CD4-positive, alpha-beta T cell treated with Interleukin-15 for 4 hours (primary cell): ENCODE data around the gene MED13L.
"Not testable (repeated sequence)": the region's sequence is repeated elsewhere in the genome, so short reads cannot be mapped to it uniquely, and the experiment has no call there.

Experiments used
- DNase-seq: peaks from one replicate; pipeline ENCODE4 v3.0.0-alpha.2; 2020; ENCODE audit warnings: low spot score

Gene MED13L

GRCh38 chr12:116246490-116247179, 30.9 kb downstream of the MED13L start:
- DNase-seq = no peak

DNA sequence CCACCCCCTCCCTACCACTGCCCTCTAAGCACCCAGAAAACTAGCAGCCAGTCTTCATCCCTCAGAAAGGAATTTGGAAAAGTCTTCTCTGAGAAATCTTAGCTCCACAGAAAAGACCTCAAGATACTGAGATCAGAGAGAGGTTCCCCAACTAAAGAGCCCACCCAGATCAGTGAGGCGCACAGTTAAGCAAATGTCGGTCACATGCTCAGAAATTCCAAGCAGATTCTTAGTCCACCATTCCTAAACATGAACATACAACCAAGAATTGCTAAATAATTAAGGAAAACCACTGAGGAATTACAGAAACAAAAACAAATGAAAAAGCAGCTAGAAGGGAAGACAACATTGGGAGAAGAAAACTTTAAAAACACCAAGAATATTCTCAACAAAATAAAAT, 32.3 kb downstream of the MED13L start:
- DNase-seq = no peak

- no peak for DNase-seq
Observed at GRCh38 chr12:116244474-116245090, 32.9 kb downstream of the MED13L start.

- DNase-seq = no peak
Observed at GRCh38 chr12:116244001-116244400, 33.5 kb downstream of the MED13L start.

DNA sequence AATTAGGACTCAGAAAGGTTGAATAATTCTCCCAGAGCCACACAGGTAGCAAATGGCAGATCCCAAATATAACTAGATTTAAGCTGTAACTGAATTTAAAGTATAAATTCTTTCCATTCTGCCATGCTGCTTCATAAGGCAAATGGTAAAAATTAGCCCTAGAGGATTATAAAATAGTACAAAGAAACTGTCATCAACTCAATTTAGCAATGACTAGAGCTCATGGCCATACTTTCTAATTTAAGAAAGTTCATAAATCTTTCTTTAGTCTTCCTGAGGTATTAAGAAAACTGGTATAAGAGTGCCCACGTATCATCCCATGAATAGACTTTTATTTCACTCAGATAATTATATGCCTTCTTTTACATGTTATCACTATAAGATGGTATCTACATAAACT, 34.8 kb downstream of the MED13L start:
- no peak for DNase-seq

- no peak for DNase-seq
Observed at GRCh38 chr12:116241157-116241759, 36.2 kb downstream of the MED13L start.

GRCh38 chr12:116238570-116239119, 38.8 kb downstream of the MED13L start:
- DNase-seq = not testable (repeated sequence)

GRCh38 chr12:116238149-116238548, 39.3 kb downstream of the MED13L start:
- no peak for DNase-seq

GRCh38 chr12:116236976-116237375, 40.5 kb downstream of the MED13L start:
- DNase-seq = no peak

GRCh38 chr12:116236148-116236731, 41.3 kb downstream of the MED13L start:
- DNase-seq = peak; percentile 69

DNA sequence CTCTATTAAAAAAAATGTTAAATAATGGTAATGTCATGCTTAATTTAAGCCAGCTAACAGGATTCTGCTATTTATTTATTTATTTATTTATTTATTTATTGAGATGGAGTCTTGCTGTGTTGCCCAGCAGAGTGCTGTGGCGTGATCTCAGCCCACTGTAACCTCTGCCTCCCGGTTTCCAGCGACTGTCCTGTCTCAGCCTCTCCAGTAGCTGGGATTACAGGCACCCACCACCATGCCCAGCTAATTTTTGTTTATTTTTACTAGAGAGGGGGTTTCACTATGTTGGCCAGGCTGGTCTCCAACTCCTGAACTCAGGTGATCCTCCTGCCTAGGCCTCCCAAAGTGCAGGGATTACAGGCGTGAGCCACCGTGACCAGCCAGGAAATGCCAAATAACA, 43.3 kb downstream of the MED13L start:
- not testable (repeated sequence) for DNase-seq

DNA sequence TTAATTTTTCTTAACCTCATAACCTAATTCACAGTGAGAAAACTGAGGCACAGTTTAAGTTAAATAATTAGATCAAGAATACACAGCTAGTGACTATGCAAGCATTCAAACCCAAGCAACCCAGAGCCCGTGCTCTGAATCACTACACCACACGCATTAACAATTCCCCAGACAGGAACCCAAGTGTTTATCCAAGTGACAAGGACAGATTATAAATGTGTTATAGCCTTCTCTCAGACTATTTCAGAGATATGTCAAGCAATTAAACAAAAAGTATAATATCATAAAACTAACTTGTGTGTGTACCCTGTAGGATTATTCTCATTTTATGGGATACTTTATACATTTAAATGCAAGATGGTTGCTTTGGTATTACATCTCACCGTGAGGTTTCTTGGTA, 43.8 kb downstream of the MED13L start:
- no peak for DNase-seq

DNA sequence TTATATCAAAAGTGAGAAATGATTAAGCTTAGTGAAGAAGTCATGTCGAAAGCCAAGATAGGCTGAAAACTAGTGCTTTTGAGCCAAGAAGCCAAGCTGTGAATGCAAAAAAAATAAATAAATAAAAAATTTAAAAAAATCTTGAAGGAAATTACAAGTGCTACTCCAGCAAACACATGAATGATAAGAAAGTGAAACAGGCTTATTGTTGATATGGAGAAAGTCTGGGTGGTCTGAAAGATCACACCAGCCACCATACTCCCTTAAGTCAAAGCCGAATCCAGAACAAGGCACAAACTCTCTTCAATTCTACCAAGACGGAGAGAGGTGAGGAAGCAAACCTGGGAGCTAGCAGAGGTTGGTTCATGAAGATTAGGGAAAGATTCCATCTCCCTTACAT, 49.7 kb downstream of the MED13L start:
- no peak for DNase-seq

DNA sequence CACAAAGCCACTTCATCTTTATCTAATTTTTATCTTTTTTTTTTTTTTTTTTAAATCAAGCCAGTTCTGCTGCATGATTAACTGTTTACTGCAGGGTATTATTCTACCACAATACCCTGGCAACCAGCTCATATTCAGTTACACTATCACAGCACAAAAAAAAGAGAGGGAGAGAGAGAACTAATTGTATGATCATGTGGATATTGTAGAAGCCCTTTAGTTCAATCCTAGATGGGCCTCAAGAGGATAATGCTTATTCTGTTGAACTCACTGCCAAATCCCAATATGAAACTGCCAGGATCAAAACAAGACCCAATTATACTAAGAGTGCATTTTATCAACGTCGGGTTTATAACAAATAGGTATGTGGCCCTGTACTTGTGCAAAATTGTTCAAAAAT, 51.5 kb downstream of the MED13L start:
- DNase-seq = no peak

GRCh38 chr12:116222358-116222757, 55.1 kb downstream of the MED13L start:
- DNase-seq = peak; percentile 35

DNA sequence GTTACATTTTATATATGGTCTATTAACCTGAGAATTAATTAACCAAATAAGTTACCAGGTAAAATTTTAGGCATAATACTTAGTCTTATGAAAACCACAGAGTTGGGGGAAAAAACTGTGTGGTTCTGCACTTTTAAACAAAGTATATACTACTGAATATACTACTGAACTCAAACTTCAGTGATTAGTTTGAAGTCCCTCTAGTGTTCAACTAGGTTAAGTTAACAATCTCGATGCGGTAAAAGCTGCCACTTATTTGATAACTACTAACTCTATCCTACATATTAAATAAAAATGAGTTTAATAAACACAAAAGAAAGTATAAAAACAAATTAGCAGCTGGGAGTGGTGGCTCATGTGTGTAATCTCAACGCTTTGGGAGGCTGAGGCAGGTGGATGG, 56.7 kb downstream of the MED13L start:
- DNase-seq = no peak

- DNase-seq = no peak
Observed at GRCh38 chr12:116217045-116217735, 60.3 kb downstream of the MED13L start.

DNA sequence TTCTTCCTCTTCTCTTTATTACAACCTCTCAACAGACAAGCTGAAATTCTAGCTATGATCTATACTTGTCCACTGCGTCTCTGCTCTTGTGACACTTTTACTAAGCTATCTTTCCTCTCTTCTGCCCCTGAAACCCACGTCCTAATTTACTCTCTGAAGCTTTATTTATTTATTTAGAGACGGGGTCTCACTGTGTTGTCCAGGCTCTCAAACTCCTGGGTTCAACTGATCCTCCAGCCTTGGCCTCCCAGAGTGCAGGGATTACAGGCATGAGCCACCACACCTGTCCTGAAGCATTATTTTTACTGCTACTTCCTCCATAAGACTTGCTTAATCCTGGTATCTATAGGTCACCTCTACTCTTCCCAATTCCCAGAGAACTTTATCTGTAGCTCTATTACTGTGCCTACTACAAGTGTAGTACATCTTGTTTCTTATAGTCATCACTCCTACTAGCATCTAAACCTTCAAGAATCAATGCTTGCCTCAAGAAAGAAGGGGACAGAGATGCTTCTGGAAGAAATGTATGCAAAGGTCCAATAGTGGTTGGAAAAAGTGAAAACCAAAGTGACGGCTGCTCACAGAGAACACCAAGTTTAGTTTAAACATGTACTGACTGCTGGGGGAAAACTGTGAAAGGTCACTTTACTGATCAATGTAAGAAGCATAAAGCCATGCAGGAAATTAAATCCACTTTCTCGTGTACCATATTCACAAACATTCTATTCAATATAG, 61.3 kb downstream of the MED13L start:
- DNase-seq = no peak

GRCh38 chr12:116215023-116215422, 62.5 kb downstream of the MED13L start:
- no peak for DNase-seq

GRCh38 chr12:116213885-116214527, 63.5 kb downstream of the MED13L start:
- DNase-seq = peak; percentile 43

- no peak for DNase-seq
Observed at GRCh38 chr12:116213014-116213413, 64.5 kb downstream of the MED13L start.
